Mucosa of descending colon (tissue), 3 donors: ENCODE data around the gene FBXL7. TPM values are rescaled to one million over a fixed set of nuclear protein-coding genes. Genes with fewer than 3 reads are reported as not detected.

Experiments used
- ATAC-seq: fragments of 200-7000 bp; cut with Tn5 transposase; one replicate; pipeline ENCODE4 v1.9.1; 2020; ENCODE audit warnings: mild to moderate bottlenecking, moderate library complexity
- DNase-seq, 3 donors: peaks; one replicate each; pipeline ENCODE4 v3.0.0-alpha.2; 2020
- H3K36me3 ChIP-seq: fragments of 200-600 bp; one replicate; pipeline ENCODE4 v1.8.0; 2021; ENCODE audit warnings: low read depth, mild to moderate bottlenecking
- H3K4me1 ChIP-seq: fragments of 200-600 bp; one replicate; pipeline ENCODE4 v1.8.0; 2021; ENCODE audit warnings: low read depth, mild to moderate bottlenecking
- H3K4me3 ChIP-seq: fragments of 200-600 bp; one replicate; pipeline ENCODE4 v1.8.0; 2021; ENCODE audit warnings: mild to moderate bottlenecking
- H3K9me3 ChIP-seq: fragments of 200-600 bp; one replicate; pipeline ENCODE4 v1.8.0; 2021; ENCODE audit warnings: mild to moderate bottlenecking
- intact Hi-C, 2 donors: fragments of 100-400 bp; cut with DNase I in 1 of 2; cut with micrococcal nuclease in 1 of 2; formaldehyde crosslinking; loops; one replicate each; pipeline versions ENCODE4 v1.11.0 to v1.11.1; 2022; cut with DNase I, micrococcal nuclease
- total RNA-seq, 3 donors: library from RNA; stranded (reverse); fragmentation: NEBNext Ultra II Directional in 2 of 3; extraction: Animal tissue kit (Norgen Biotek cat#: 25700) in 2 of 3; gene quantifications; one replicate each; pipeline versions ENCODE4 v1.2.1 to v1.2.4, GENCODE V29; 2021 to 2023
- TF ChIP-seq, protein P1 (sequence below): fragments of 200-600 bp; IDR thresholded peaks from one replicate; pipeline ENCODE4 v1.8.0; 2022; ENCODE audit warnings: antibody characterized with exemption, mild to moderate bottlenecking
- donor health status: DM: no; HTN: no; CAD: no; lungs with moderate emphysema.
- donor health status: DM: no; HTN: no; CAD: no.
- donor health status: DM: no; HTN: yes; CAD: no.

The FBXL7 gene
- total RNA-seq, 3 donors from 2014 or later, result 1.6 to 21.4 (median 3.4) TPM

GRCh38 chr5:15703901-15704300, 203.9 kb downstream of the FBXL7 start:
- DNase-seq (no peak), ATAC-seq (no peak)
- TF ChIP-seq, protein P1, sequence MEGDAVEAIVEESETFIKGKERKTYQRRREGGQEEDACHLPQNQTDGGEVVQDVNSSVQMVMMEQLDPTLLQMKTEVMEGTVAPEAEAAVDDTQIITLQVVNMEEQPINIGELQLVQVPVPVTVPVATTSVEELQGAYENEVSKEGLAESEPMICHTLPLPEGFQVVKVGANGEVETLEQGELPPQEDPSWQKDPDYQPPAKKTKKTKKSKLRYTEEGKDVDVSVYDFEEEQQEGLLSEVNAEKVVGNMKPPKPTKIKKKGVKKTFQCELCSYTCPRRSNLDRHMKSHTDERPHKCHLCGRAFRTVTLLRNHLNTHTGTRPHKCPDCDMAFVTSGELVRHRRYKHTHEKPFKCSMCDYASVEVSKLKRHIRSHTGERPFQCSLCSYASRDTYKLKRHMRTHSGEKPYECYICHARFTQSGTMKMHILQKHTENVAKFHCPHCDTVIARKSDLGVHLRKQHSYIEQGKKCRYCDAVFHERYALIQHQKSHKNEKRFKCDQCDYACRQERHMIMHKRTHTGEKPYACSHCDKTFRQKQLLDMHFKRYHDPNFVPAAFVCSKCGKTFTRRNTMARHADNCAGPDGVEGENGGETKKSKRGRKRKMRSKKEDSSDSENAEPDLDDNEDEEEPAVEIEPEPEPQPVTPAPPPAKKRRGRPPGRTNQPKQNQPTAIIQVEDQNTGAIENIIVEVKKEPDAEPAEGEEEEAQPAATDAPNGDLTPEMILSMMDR, result no peak
- Histone ChIP-seq H3K36me3 (no peaks in the 10 kb centered on the region), H3K4me1 (no peaks in the 10 kb centered on the region), H3K4me3 (no peak overlapping the region), H3K9me3 (no peaks in the 10 kb centered on the region)
- intact Hi-C loops, result no loop called here

GRCh38 chr5:15704397-15704947, 204.5 kb downstream of the FBXL7 start:
- no peak overlapping the region for H3K4me3 ChIP-seq
- no peak for ATAC-seq
- DNase-seq, result no peak
- intact Hi-C loops, result no loop called here
- TF ChIP-seq, protein P1, result no peak
- no peaks in the 10 kb centered on the region for H3K4me1 ChIP-seq
- no peaks in the 10 kb centered on the region for H3K36me3 ChIP-seq
- H3K9me3 ChIP-seq, result no peaks in the 10 kb centered on the region

- H3K4me3 ChIP-seq, result no peak overlapping the region
- no peaks in the 10 kb centered on the region for H3K9me3 ChIP-seq
- H3K36me3 ChIP-seq, result no peaks in the 10 kb centered on the region
- H3K4me1 ChIP-seq, result no peaks in the 10 kb centered on the region
- no peak for ATAC-seq
- TF ChIP-seq, protein P1, result no peak
- no peak for DNase-seq
- intact Hi-C loops, result no loop called here
Observed at GRCh38 chr5:15707631-15708030, 207.7 kb downstream of the FBXL7 start.

DNA sequence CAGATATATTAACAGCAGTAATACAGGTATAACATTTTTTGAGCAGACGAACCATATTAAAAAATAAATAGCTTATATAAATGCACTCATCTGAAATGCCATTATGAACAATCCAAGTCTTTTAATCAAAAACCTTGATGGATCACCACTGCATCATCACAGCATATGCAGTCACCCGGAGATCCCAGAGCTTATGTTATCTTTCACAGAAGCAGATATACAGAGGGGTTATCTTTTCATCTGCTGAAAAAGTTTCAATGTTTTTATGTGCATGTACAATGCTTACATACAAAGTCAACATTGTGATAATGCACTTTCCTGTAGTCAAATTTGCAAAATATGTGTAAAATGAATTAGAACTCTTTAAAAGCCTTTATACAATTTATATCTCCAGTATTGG, 211.9 kb downstream of the FBXL7 start:
- Histone ChIP-seq H3K36me3 (no peaks in the 10 kb centered on the region), H3K4me3 (no peak overlapping the region), H3K4me1 (no peaks in the 10 kb centered on the region), H3K9me3 (no peaks in the 10 kb centered on the region)
- DNase-seq (no peak), ATAC-seq (no peak)
- TF ChIP-seq, protein P1, result no peak
- intact Hi-C loops, result no loop called here

DNA sequence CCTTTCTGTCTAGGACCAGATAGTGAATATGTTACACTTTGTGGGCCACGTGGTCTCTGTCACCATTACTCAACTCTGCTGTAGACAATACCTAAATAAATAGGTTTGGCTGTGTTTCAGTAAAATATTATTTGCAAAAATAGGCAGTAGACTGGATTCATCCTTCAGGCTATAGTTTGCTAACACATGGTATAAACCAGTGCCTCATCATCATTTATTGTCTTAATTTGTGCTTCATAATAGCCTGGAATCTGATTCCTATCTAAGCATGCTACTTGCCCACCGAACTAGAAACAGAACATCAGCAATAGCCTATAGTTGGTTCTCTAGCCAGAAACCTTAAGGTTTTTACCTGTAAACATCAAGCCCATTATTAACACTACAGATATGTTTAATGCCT, 215.6 kb downstream of the FBXL7 start:
- intact Hi-C loops, result no loop called here
- ATAC-seq, result no peak
- DNase-seq, result no peak
- Histone ChIP-seq H3K4me1 (no peaks in the 10 kb centered on the region), H3K36me3 (no peaks in the 10 kb centered on the region), H3K9me3 (no peaks in the 10 kb centered on the region), H3K4me3 (no peak overlapping the region)
- TF ChIP-seq, protein P1, result no peak

- ATAC-seq (no peak), DNase-seq (no peak)
- Histone ChIP-seq H3K4me1 (no peaks in the 10 kb centered on the region), H3K4me3 (no peak overlapping the region), H3K9me3 (no peaks in the 10 kb centered on the region), H3K36me3 (no peaks in the 10 kb centered on the region)
- intact Hi-C loops, result no loop called here
- TF ChIP-seq, protein P1, result no peak
Observed at GRCh38 chr5:15715967-15716366, 216.0 kb downstream of the FBXL7 start.
